ENCODE measurements around the gene SEZ6L. TPM values are rescaled to one million over a fixed set of nuclear protein-coding genes. Genes with fewer than 3 reads are reported as not detected.

SEZ6L gene
- total RNA-seq, 4 donors from 2014 or later = 0.26 to 2.6 TPM; not detected in 2

GRCh38 chr22:26367402-26368245 is 198.4 kb downstream of the SEZ6L start:
- no peak overlapping the region for H3K4me3 ChIP-seq
- H3K4me1 ChIP-seq = no peaks in the 10 kb centered on the region
- intact Hi-C loops (cut with DNase I; ENCODE audit: low total_unique reads) = no loop called here
- H3K27me3 ChIP-seq = no peaks in the 10 kb centered on the region
- H3K9me3 ChIP-seq = no peaks in the 10 kb centered on the region
- DNase-seq = no peak
- no peak overlapping the region for H3K27ac ChIP-seq
- no peaks in the 10 kb centered on the region for H3K36me3 ChIP-seq
- TF ChIP-seq CTCF (IDR thresholded peaks at IDR 0.05) (peak; percentile 28 to 39 (median 37)), POLR2A (IDR thresholded peaks at IDR 0.05) (no peak)

- no peak for DNase-seq
- Histone ChIP-seq H3K27me3 (peaks cover 0 to 6% of the 10 kb centered on the region in 2 donors), H3K4me1 (no peaks in the 10 kb centered on the region), H3K36me3 (no peaks in the 10 kb centered on the region), H3K4me3 (no peak overlapping the region), H3K9me3 (no peaks in the 10 kb centered on the region), H3K27ac (no peak overlapping the region)
- TF ChIP-seq CTCF (IDR thresholded peaks at IDR 0.05) (no peak), POLR2A (IDR thresholded peaks at IDR 0.05) (no peak)
- intact Hi-C loops (cut with DNase I; ENCODE audit: low total_unique reads) = no loop called here
Measured at GRCh38 chr22:26372890-26373289, 203.6 kb downstream of the SEZ6L start.

- H3K36me3 ChIP-seq = no peaks in the 10 kb centered on the region
- H3K4me1 ChIP-seq = no peaks in the 10 kb centered on the region
- H3K4me3 ChIP-seq = no peak overlapping the region
- DNase-seq = no peak
- H3K27me3 ChIP-seq = peaks cover 0 to 6% of the 10 kb centered on the region in 2 donors
- no peaks in the 10 kb centered on the region for H3K9me3 ChIP-seq
- H3K27ac ChIP-seq = no peak overlapping the region
- TF ChIP-seq CTCF (IDR thresholded peaks at IDR 0.05) (no peak), POLR2A (IDR thresholded peaks at IDR 0.05) (no peak)
- intact Hi-C loops (cut with DNase I; ENCODE audit: low total_unique reads) = no loop called here
Measured at GRCh38 chr22:26374391-26375026, 205.2 kb downstream of the SEZ6L start.

GRCh38 chr22:26377170-26377830 is 208.0 kb downstream of the SEZ6L start:
- no peak overlapping the region for H3K4me3 ChIP-seq
- H3K4me1 ChIP-seq = no peaks in the 10 kb centered on the region
- H3K27me3 ChIP-seq = peaks cover 0 to 6% of the 10 kb centered on the region in 2 donors
- no peaks in the 10 kb centered on the region for H3K9me3 ChIP-seq
- intact Hi-C loops (cut with DNase I; ENCODE audit: low total_unique reads) = no loop called here
- DNase-seq = no peak
- H3K36me3 ChIP-seq = no peaks in the 10 kb centered on the region
- TF ChIP-seq POLR2A (IDR thresholded peaks at IDR 0.05) (no peak), CTCF (IDR thresholded peaks at IDR 0.05) (no peak)
- H3K27ac ChIP-seq = no peak overlapping the region
